Activated naive CD4-positive, alpha-beta T cell treated with anti-CD3 and anti-CD28 coated beads, Interleukin-2, amount 10 ng/mL, durations not matched to agents 7 days and 5 days (primary cell): ENCODE measurements around the gene ABCA5.

Source experiments
- CTCF ChIA-PET: fragments of 350-600 bp; sonication (Branson Sonifier 250); formaldehyde crosslinking; loops from one replicate; lab custom pipeline; 2021; ENCODE audit warnings: antibody characterized with exemption; lab: Charles Lee
- DNase-seq: peaks from one replicate; pipeline ENCODE4 v3.0.0-alpha.2; 2020
- H3K27ac Mint-ChIP-seq: one replicate; pipeline ENCODE4 v1.8.0; 2021; ENCODE audit warnings: mild to moderate bottlenecking, moderate library complexity, mixed read lengths
- H3K27me3 Mint-ChIP-seq: one replicate; pipeline ENCODE4 v1.8.0; 2021; ENCODE audit warnings: mild to moderate bottlenecking, mixed read lengths
- H3K36me3 Mint-ChIP-seq: one replicate; pipeline ENCODE4 v1.8.0; 2021; ENCODE audit warnings: mixed read lengths
- H3K4me1 Mint-ChIP-seq: one replicate; pipeline ENCODE4 v1.8.0; 2021; ENCODE audit warnings: mixed read lengths
- H3K4me3 Mint-ChIP-seq: one replicate; pipeline ENCODE4 v1.8.0; 2021; ENCODE audit warnings: mild to moderate bottlenecking, moderate library complexity, mixed read lengths
- H3K9me3 Mint-ChIP-seq: one replicate; pipeline ENCODE4 v1.8.0; 2021; ENCODE audit warnings: mixed read lengths

ABCA5 gene

DNA sequence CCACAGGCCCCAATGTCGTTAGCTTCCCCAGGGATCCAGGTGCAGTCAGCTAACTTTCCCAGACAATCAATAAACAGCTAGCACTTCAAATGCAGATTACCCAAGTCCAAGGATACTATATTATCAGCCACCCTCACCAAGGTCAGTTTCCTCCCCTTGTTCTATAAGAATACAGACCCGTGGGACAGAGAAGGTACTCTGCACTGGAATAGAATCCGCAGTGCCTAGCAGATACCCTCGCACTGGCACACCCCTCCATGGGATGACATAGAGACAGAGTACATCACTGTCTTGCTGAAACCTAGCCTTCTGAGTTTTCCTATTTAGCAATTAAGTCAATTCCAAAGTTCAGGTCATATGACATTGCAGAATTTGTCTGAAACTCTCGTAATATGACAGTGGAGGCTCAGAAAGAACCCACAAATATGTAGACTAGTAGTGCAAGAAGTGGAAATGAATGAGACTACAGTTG lies 58.4 kb downstream of the ABCA5 start:
- H3K4me3 Mint-ChIP-seq, result no peak overlapping the region
- H3K4me1 Mint-ChIP-seq, result no peaks in the 10 kb centered on the region
- H3K27me3 Mint-ChIP-seq, result no peaks in the 10 kb centered on the region
- H3K27ac Mint-ChIP-seq, result no peak overlapping the region
- no peak for DNase-seq
- CTCF ChIA-PET, result no interaction called here
- peaks cover 5% of the 10 kb centered on the region for H3K36me3 Mint-ChIP-seq
- no peaks in the 10 kb centered on the region for H3K9me3 Mint-ChIP-seq

- H3K9me3 Mint-ChIP-seq, result no peaks in the 10 kb centered on the region
- no peak overlapping the region for H3K27ac Mint-ChIP-seq
- peaks cover 5% of the 10 kb centered on the region for H3K36me3 Mint-ChIP-seq
- CTCF ChIA-PET, result no interaction called here
- no peaks in the 10 kb centered on the region for H3K4me1 Mint-ChIP-seq
- DNase-seq, result no peak
- H3K27me3 Mint-ChIP-seq, result no peaks in the 10 kb centered on the region
- H3K4me3 Mint-ChIP-seq, result no peak overlapping the region
These were observed 59.7 kb downstream of the ABCA5 start for GRCh38 chr17:69267219-69267618.

DNA sequence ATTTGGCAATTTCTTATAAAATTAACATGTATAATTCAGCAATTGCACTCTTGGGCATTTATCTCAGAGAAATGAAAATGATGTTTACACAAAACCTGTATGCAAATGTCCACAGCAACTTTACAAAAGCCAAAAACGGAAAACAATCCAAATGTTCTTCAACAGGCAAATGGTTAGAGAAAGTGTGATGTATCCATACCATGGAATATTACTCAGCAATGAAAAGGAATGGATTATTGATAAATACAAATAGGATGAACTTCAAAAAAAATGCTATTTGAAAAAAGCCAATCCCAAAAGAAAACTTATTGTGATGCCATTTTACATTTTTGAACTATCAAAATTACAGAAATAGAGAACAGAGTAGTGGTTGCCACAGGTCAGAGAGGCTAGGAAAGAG lies 61.1 kb downstream of the ABCA5 start:
- no peak overlapping the region for H3K4me3 Mint-ChIP-seq
- CTCF ChIA-PET, result no interaction called here
- no peaks in the 10 kb centered on the region for H3K9me3 Mint-ChIP-seq
- no peak overlapping the region for H3K27ac Mint-ChIP-seq
- no peaks in the 10 kb centered on the region for H3K4me1 Mint-ChIP-seq
- H3K27me3 Mint-ChIP-seq, result no peaks in the 10 kb centered on the region
- DNase-seq, result no peak
- H3K36me3 Mint-ChIP-seq, result peaks cover 5% of the 10 kb centered on the region

DNA sequence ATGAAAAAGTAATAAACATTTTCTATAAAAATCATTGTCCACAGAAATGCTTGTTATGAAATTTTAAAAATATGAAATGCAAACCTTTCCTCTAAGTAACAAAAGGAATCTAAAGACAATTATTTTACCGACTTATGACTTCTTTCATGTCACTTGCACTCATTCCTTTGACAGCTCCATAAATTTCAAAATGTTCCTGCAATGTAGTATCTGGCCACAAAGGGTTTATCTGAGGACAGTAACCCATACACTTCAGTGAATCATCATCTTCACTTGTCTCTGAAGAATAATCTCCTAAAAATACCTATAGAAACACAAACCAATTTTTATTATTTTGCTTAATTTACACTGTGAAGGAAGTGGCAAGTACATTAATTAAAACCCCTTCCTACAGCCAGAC lies 72.7 kb downstream of the ABCA5 start:
- CTCF ChIA-PET, result interaction anchor here (0.9 kb wide), 1 partner anchor 482 kb away, joined by 4 read pairs; no protein-coding TSS in a partner anchor
- Mint-ChIP-seq H3K27ac (no peak overlapping the region), H3K4me1 (no peaks in the 10 kb centered on the region), H3K4me3 (no peak overlapping the region), H3K27me3 (no peaks in the 10 kb centered on the region), H3K9me3 (no peaks in the 10 kb centered on the region), H3K36me3 (no peaks in the 10 kb centered on the region)
- DNase-seq, result no peak

- no peaks in the 10 kb centered on the region for H3K4me1 Mint-ChIP-seq
- no peak overlapping the region for H3K4me3 Mint-ChIP-seq
- H3K27ac Mint-ChIP-seq, result no peak overlapping the region
- H3K36me3 Mint-ChIP-seq, result no peaks in the 10 kb centered on the region
- CTCF ChIA-PET, result interaction anchor here (2.8 kb wide), 1 partner anchor 473 kb away, joined by 10 read pairs; no protein-coding TSS in a partner anchor
- no peak for DNase-seq
- H3K9me3 Mint-ChIP-seq, result no peaks in the 10 kb centered on the region
- H3K27me3 Mint-ChIP-seq, result no peaks in the 10 kb centered on the region
These were observed 76.3 kb downstream of the ABCA5 start for GRCh38 chr17:69250641-69251040.

GRCh38 chr17:69246726-69247375 lies 80.1 kb downstream of the ABCA5 start:
- CTCF ChIA-PET, result interaction anchor here (0.6 to 1.9 kb wide), 9 partner anchors 9 to 814 kb away, joined by 3 to 6 read pairs (median 3); no protein-coding TSS in a partner anchor
- Mint-ChIP-seq H3K4me3 (no peak overlapping the region), H3K36me3 (no peaks in the 10 kb centered on the region), H3K4me1 (no peaks in the 10 kb centered on the region), H3K9me3 (no peaks in the 10 kb centered on the region), H3K27me3 (no peaks in the 10 kb centered on the region), H3K27ac (no peak overlapping the region)
- DNase-seq, result no peak

GRCh38 chr17:69246202-69246601 lies 80.7 kb downstream of the ABCA5 start:
- no peak for DNase-seq
- H3K4me3 Mint-ChIP-seq, result no peak overlapping the region
- no peaks in the 10 kb centered on the region for H3K4me1 Mint-ChIP-seq
- no peaks in the 10 kb centered on the region for H3K27me3 Mint-ChIP-seq
- H3K9me3 Mint-ChIP-seq, result no peaks in the 10 kb centered on the region
- CTCF ChIA-PET, result interaction anchor here (1.0 to 1.9 kb wide), 4 partner anchors 9 to 470 kb away, joined by 3 to 6 read pairs (median 6); no protein-coding TSS in a partner anchor
- no peak overlapping the region for H3K27ac Mint-ChIP-seq
- no peaks in the 10 kb centered on the region for H3K36me3 Mint-ChIP-seq

GRCh38 chr17:69245617-69246016 lies 81.3 kb downstream of the ABCA5 start:
- CTCF ChIA-PET, result no interaction called here
- Mint-ChIP-seq H3K36me3 (no peaks in the 10 kb centered on the region), H3K9me3 (no peaks in the 10 kb centered on the region), H3K27ac (no peak overlapping the region), H3K4me1 (no peaks in the 10 kb centered on the region), H3K27me3 (no peaks in the 10 kb centered on the region), H3K4me3 (no peak overlapping the region)
- no peak for DNase-seq

DNA sequence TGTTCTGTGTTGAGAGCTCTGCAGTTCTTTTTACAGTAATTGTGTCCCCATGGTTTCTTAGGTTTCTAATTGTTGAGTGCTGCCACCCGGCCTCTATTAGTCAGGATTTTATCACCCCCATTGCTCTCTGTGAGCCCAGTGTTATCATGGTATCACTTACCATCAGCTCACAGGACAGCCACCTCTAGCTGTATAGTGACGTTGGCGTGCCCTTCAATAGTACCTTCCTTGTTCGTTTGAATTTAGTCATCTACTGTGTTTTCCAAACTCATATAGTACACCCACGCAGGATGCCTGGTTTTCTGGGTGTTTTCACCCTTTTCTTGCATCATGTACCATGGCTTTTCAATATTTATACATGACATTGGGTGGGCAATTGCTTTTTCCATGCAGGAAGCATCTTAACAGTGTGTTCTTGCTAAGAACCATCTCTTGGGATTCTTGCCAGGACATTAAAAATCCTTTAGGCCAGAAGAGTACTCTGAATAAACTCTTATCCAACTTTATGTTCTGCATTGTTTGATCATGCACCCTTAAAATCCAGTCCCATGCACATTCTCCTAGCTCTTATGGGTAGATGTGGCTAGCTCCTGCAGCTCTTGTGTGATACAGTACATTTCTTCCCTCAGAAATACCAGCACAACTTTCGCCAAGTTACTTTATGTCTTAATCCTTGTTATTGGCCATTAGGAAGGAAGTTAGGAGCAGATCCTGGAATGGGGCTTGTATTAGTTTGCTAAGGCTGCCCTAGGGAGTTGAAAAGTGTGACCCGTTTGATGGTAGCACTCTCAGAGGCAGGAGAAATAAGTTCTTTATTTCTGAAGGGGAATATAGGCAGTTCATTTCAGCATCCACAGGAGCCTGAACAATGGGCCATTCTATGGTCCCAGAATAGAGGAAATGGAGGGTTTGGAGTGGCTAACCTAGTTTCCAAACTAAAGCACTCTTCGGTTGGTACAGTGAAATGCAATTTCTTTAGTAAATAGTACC lies 87.0 kb downstream of the ABCA5 start:
- peaks cover 4% of the 10 kb centered on the region for H3K27me3 Mint-ChIP-seq
- no peak overlapping the region for H3K4me3 Mint-ChIP-seq
- no peaks in the 10 kb centered on the region for H3K9me3 Mint-ChIP-seq
- no peaks in the 10 kb centered on the region for H3K36me3 Mint-ChIP-seq
- CTCF ChIA-PET, result interaction anchor here (1.0 to 3.4 kb wide), 2 partner anchors 445 to 464 kb away, joined by 3 to 29 read pairs; no protein-coding TSS in a partner anchor
- H3K27ac Mint-ChIP-seq, result no peak overlapping the region
- no peak for DNase-seq
- H3K4me1 Mint-ChIP-seq, result no peaks in the 10 kb centered on the region

DNA sequence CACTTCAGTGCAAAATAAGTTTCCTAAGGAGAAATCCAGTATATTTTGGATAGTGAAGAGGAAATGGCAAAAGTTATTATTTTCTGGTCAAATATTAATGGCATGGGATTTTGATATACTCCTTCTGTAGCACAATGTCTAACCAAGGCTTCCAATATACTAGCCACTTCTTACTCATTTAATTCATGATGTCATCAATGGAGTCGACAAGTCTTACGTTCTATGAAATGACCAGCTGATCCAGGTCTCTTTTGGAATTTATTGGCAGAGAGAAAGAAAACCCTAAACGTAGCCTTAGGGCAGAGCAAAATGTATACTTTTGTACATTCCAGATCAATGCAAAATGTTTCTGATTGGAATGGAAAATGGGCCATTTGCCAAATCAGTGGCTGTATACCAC lies 90.0 kb downstream of the ABCA5 start:
- H3K36me3 Mint-ChIP-seq, result no peaks in the 10 kb centered on the region
- CTCF ChIA-PET, result interaction anchor here (1.5 to 3.4 kb wide), 2 partner anchors 10 to 461 kb away, joined by 6 to 29 read pairs; no protein-coding TSS in a partner anchor
- DNase-seq, result no peak

GRCh38 chr17:69236464-69236863 lies 90.5 kb downstream of the ABCA5 start:
- CTCF ChIA-PET, result interaction anchor here (3.4 kb wide), 1 partner anchor 460 kb away, joined by 29 read pairs; no protein-coding TSS in a partner anchor
- Mint-ChIP-seq H3K27me3 (peaks cover 17% of the 10 kb centered on the region), H3K27ac (no peak overlapping the region), H3K4me3 (no peak overlapping the region), H3K36me3 (no peaks in the 10 kb centered on the region), H3K4me1 (no peaks in the 10 kb centered on the region), H3K9me3 (peaks cover 5% of the 10 kb centered on the region)
- no peak for DNase-seq

More for the DNA sequence above, 90.0 kb downstream of the ABCA5 start:
- H3K4me1 Mint-ChIP-seq, result no peaks in the 10 kb centered on the region
- H3K9me3 Mint-ChIP-seq, result peaks cover 5% of the 10 kb centered on the region
- H3K27me3 Mint-ChIP-seq, result peaks cover 17% of the 10 kb centered on the region
- no peak overlapping the region for H3K4me3 Mint-ChIP-seq
- no peak overlapping the region for H3K27ac Mint-ChIP-seq

GRCh38 chr17:69235338-69236058 lies 91.4 kb downstream of the ABCA5 start:
- peak overlapping the region; percentile 77 for H3K27ac Mint-ChIP-seq
- peak; percentile 82 for DNase-seq
- H3K4me1 Mint-ChIP-seq, result no peaks in the 10 kb centered on the region
- H3K36me3 Mint-ChIP-seq, result no peaks in the 10 kb centered on the region
- CTCF ChIA-PET, result interaction anchor here (2.3 kb wide), 1 partner anchor 460 kb away, joined by 9 read pairs; no protein-coding TSS in a partner anchor
- H3K27me3 Mint-ChIP-seq, result peaks cover 17% of the 10 kb centered on the region
- H3K4me3 Mint-ChIP-seq, result no peak overlapping the region
- peaks cover 5% of the 10 kb centered on the region for H3K9me3 Mint-ChIP-seq

GRCh38 chr17:69232650-69233049 lies 94.3 kb downstream of the ABCA5 start:
- CTCF ChIA-PET, result interaction anchor here (0.5 to 1.7 kb wide), 2 partner anchors 12 to 17 kb away, joined by 3 to 4 read pairs; no protein-coding TSS in a partner anchor
- peaks cover 17% of the 10 kb centered on the region for H3K27me3 Mint-ChIP-seq
- H3K4me3 Mint-ChIP-seq, result no peak overlapping the region

More at GRCh38 chr17:69232650-69233049, 94.3 kb downstream of the ABCA5 start:
- Mint-ChIP-seq H3K36me3 (no peaks in the 10 kb centered on the region), H3K4me1 (no peaks in the 10 kb centered on the region), H3K9me3 (peaks cover 5% of the 10 kb centered on the region), H3K27ac (no peak overlapping the region)
- no peak for DNase-seq
